Stimulated activated naive CD4-positive, alpha-beta T cell (primary cell): ENCODE data around the gene MLLT10.
"Not testable (repeated sequence)": the region's sequence is repeated elsewhere in the genome, so short reads cannot be mapped to it uniquely, and the experiment has no call there.

Experiments
- DNase-seq, 6 experiments: peaks; one replicate each; lab custom pipeline; 2025; lab: John Stamatoyannopoulos, UW

Gene MLLT10

GRCh38 chr10:21527598-21528235, 6.3 kb upstream of the MLLT10 start:
- peak in 1 of 6 experiments; percentile 15 for DNase-seq

- no peak for DNase-seq
These were observed 5.6 kb upstream of the MLLT10 start for GRCh38 chr10:21528236-21529031.

GRCh38 chr10:21529032-21529910, 4.8 kb upstream of the MLLT10 start:
- no peak for DNase-seq

GRCh38 chr10:21530168-21530567, 3.9 kb upstream of the MLLT10 start:
- no peak for DNase-seq

- DNase-seq, result no peak
These were observed 3.4 kb upstream of the MLLT10 start for GRCh38 chr10:21530641-21531040.

GRCh38 chr10:21531164-21531563, 2.9 kb upstream of the MLLT10 start:
- DNase-seq, result no peak

- DNase-seq, result no peak
These were observed 1.2 kb upstream of the MLLT10 start for GRCh38 chr10:21532694-21533466.

- no peak for DNase-seq
These were observed 201 bp downstream of the MLLT10 start for GRCh38 chr10:21534280-21534586.

- peak; percentile 21 to 66 (median 49) for DNase-seq
These were observed 817 bp downstream of the MLLT10 start for GRCh38 chr10:21534604-21535493.

GRCh38 chr10:21535494-21535965, 1.5 kb downstream of the MLLT10 start:
- peak in 1 of 6 experiments; percentile 14 for DNase-seq

GRCh38 chr10:21535976-21536375, 1.9 kb downstream of the MLLT10 start:
- not testable (repeated sequence) for DNase-seq

- DNase-seq, result no peak
These were observed 2.8 kb downstream of the MLLT10 start for GRCh38 chr10:21536874-21537273.

GRCh38 chr10:21540701-21541100, 6.7 kb downstream of the MLLT10 start:
- not testable (repeated sequence) for DNase-seq

- no peak for DNase-seq
These were observed 13.2 kb downstream of the MLLT10 start for GRCh38 chr10:21547246-21547645.

GRCh38 chr10:21552638-21553037, 18.6 kb downstream of the MLLT10 start:
- DNase-seq, result no peak

- no peak for DNase-seq
These were observed 22.5 kb downstream of the MLLT10 start for GRCh38 chr10:21556527-21556926.

- DNase-seq, result not testable (repeated sequence)
These were observed 25.0 kb downstream of the MLLT10 start for GRCh38 chr10:21558984-21559383.

- DNase-seq, result no peak
These were observed 36.9 kb downstream of the MLLT10 start for GRCh38 chr10:21570761-21571521.

GRCh38 chr10:21572578-21572977, 38.5 kb downstream of the MLLT10 start:
- no peak for DNase-seq

GRCh38 chr10:21574514-21574913, 40.5 kb downstream of the MLLT10 start:
- not testable (repeated sequence) for DNase-seq
